Memory B cell (primary cell): ENCODE results near the gene DCAKD.
"Not testable (repeated sequence)": the region's sequence is repeated elsewhere in the genome, so short reads cannot be mapped to it uniquely, and the experiment has no call there.

Experiments used
- ATAC-seq: fragments of 150-1000 bp; cut with Tn5 transposase; 2 replicates; pipeline ENCODE4 v1.10.0; 2021; ENCODE audit warnings: low read depth, mild to moderate bottlenecking, moderate library complexity
- DNase-seq, 2 donors: peaks; one replicate each; pipeline ENCODE4 v3.0.0; 2022; ENCODE audit warnings: low spot score in 2 of 2
- H3K27ac Mint-ChIP-seq: one replicate; pipeline ENCODE4 v1.8.0; 2022; ENCODE audit warnings: mild to moderate bottlenecking, moderate library complexity, mixed read lengths
- H3K27me3 Mint-ChIP-seq: one replicate; pipeline ENCODE4 v1.8.0; 2022; ENCODE audit warnings: mixed read lengths
- H3K36me3 Mint-ChIP-seq: one replicate; pipeline ENCODE4 v1.8.0; 2022; ENCODE audit warnings: mild to moderate bottlenecking, mixed read lengths
- H3K4me1 Mint-ChIP-seq: one replicate; pipeline ENCODE4 v1.8.0; 2022; ENCODE audit warnings: mixed read lengths
- H3K4me3 Mint-ChIP-seq: one replicate; pipeline ENCODE4 v1.8.0; 2022; ENCODE audit warnings: mild to moderate bottlenecking, moderate library complexity, mixed read lengths
- H3K9me3 Mint-ChIP-seq: one replicate; pipeline ENCODE4 v1.8.0; 2022; ENCODE audit warnings: mixed read lengths

The DCAKD gene

GRCh38 chr17:45051720-45052051 lies 254 bp upstream of the DCAKD start:
- H3K27me3 Mint-ChIP-seq, H3K27ac Mint-ChIP-seq, ATAC-seq, H3K9me3 Mint-ChIP-seq, DNase-seq, H3K36me3 Mint-ChIP-seq: not testable (repeated sequence)
- H3K4me3 Mint-ChIP-seq = peak overlapping the region; percentile 89
- H3K4me1 Mint-ChIP-seq = peaks cover 19% of the 10 kb centered on the region

GRCh38 chr17:45050481-45051059 lies 862 bp downstream of the DCAKD start:
- no peaks in the 10 kb centered on the region for H3K9me3 Mint-ChIP-seq
- peak overlapping the region; percentile 95 for H3K27ac Mint-ChIP-seq
- H3K36me3 Mint-ChIP-seq = no peaks in the 10 kb centered on the region
- no peak for DNase-seq
- H3K27me3 Mint-ChIP-seq = no peaks in the 10 kb centered on the region
- peaks cover 20% of the 10 kb centered on the region for H3K4me1 Mint-ChIP-seq
- peak overlapping the region; percentile 89 for H3K4me3 Mint-ChIP-seq
- ATAC-seq = no peak

- DNase-seq (no peak), ATAC-seq (no peak)
- no peaks in the 10 kb centered on the region for H3K27me3 Mint-ChIP-seq
- H3K9me3 Mint-ChIP-seq = no peaks in the 10 kb centered on the region
- peaks cover 16% of the 10 kb centered on the region for H3K4me1 Mint-ChIP-seq
- H3K4me3 Mint-ChIP-seq = peak overlapping the region; percentile 2
- no peak overlapping the region for H3K27ac Mint-ChIP-seq
- H3K36me3 Mint-ChIP-seq = no peaks in the 10 kb centered on the region
Measured at GRCh38 chr17:45048795-45049563, 2.5 kb downstream of the DCAKD start.

- ATAC-seq = no peak
- peaks cover 2% of the 10 kb centered on the region for H3K36me3 Mint-ChIP-seq
- no peaks in the 10 kb centered on the region for H3K9me3 Mint-ChIP-seq
- no peaks in the 10 kb centered on the region for H3K27me3 Mint-ChIP-seq
- no peak overlapping the region for H3K4me3 Mint-ChIP-seq
- no peak overlapping the region for H3K27ac Mint-ChIP-seq
- H3K4me1 Mint-ChIP-seq = peaks cover 13% of the 10 kb centered on the region
- DNase-seq = no peak
Measured at GRCh38 chr17:45046537-45047125, 4.8 kb downstream of the DCAKD start.

- Mint-ChIP-seq H3K27me3 (no peaks in the 10 kb centered on the region), H3K4me3 (no peak overlapping the region), H3K27ac (no peak overlapping the region), H3K4me1 (peaks cover 10% of the 10 kb centered on the region), H3K9me3 (no peaks in the 10 kb centered on the region), H3K36me3 (peaks cover 2% of the 10 kb centered on the region)
- ATAC-seq (no peak), DNase-seq (no peak)
Measured at GRCh38 chr17:45043813-45044540, 7.5 kb downstream of the DCAKD start.

- peaks cover 2% of the 10 kb centered on the region for H3K36me3 Mint-ChIP-seq
- H3K27me3 Mint-ChIP-seq = no peaks in the 10 kb centered on the region
- peaks cover 10% of the 10 kb centered on the region for H3K4me1 Mint-ChIP-seq
- H3K27ac Mint-ChIP-seq = no peak overlapping the region
- ATAC-seq (no peak), DNase-seq (no peak)
- H3K4me3 Mint-ChIP-seq = no peak overlapping the region
- no peaks in the 10 kb centered on the region for H3K9me3 Mint-ChIP-seq
Measured at GRCh38 chr17:45042346-45043120, 8.9 kb downstream of the DCAKD start.

- Mint-ChIP-seq H3K4me1 (peaks cover 7% of the 10 kb centered on the region), H3K36me3 (peaks cover 2% of the 10 kb centered on the region), H3K27ac (no peak overlapping the region), H3K4me3 (no peak overlapping the region), H3K27me3 (no peaks in the 10 kb centered on the region), H3K9me3 (no peaks in the 10 kb centered on the region)
- ATAC-seq (no peak), DNase-seq (no peak)
Measured at GRCh38 chr17:45040459-45040858, 11.0 kb downstream of the DCAKD start.

GRCh38 chr17:45038728-45039634 lies 12.5 kb downstream of the DCAKD start:
- Mint-ChIP-seq H3K9me3 (no peaks in the 10 kb centered on the region), H3K27ac (no peak overlapping the region), H3K27me3 (no peaks in the 10 kb centered on the region), H3K4me3 (no peak overlapping the region), H3K36me3 (peaks cover 9% of the 10 kb centered on the region), H3K4me1 (peaks cover 7% of the 10 kb centered on the region)
- DNase-seq (no peak), ATAC-seq (no peak)

GRCh38 chr17:45036691-45037090 lies 14.7 kb downstream of the DCAKD start:
- Mint-ChIP-seq H3K9me3 (no peaks in the 10 kb centered on the region), H3K4me3 (no peak overlapping the region), H3K27ac (no peak overlapping the region), H3K27me3 (no peaks in the 10 kb centered on the region), H3K4me1 (peaks cover 3% of the 10 kb centered on the region), H3K36me3 (peaks cover 14% of the 10 kb centered on the region)
- DNase-seq = no peak
- no peak for ATAC-seq

- Mint-ChIP-seq H3K27me3 (no peaks in the 10 kb centered on the region), H3K36me3 (peaks cover 16% of the 10 kb centered on the region), H3K27ac (no peak overlapping the region), H3K4me3 (no peak overlapping the region), H3K4me1 (peaks cover 3% of the 10 kb centered on the region), H3K9me3 (no peaks in the 10 kb centered on the region)
- ATAC-seq = no peak
- DNase-seq = no peak
Measured at GRCh38 chr17:45035848-45036247, 15.6 kb downstream of the DCAKD start.

- peaks cover 22% of the 10 kb centered on the region for H3K36me3 Mint-ChIP-seq
- H3K27me3 Mint-ChIP-seq = no peaks in the 10 kb centered on the region
Measured at GRCh38 chr17:45034599-45034998, 16.8 kb downstream of the DCAKD start.

GRCh38 chr17:45032174-45032541 lies 19.3 kb downstream of the DCAKD start:
- Mint-ChIP-seq H3K36me3 (peaks cover 22% of the 10 kb centered on the region), H3K4me3 (no peak overlapping the region), H3K9me3 (no peaks in the 10 kb centered on the region), H3K27me3 (no peaks in the 10 kb centered on the region), H3K27ac (no peak overlapping the region), H3K4me1 (no peaks in the 10 kb centered on the region)
- no peak for DNase-seq
- ATAC-seq = no peak

More at GRCh38 chr17:45034599-45034998, 16.8 kb downstream of the DCAKD start:
- DNase-seq (no peak), ATAC-seq (no peak)
- Mint-ChIP-seq H3K9me3 (no peaks in the 10 kb centered on the region), H3K4me1 (peaks cover 3% of the 10 kb centered on the region), H3K4me3 (no peak overlapping the region), H3K27ac (peak overlapping the region; percentile 51)
